ENCODE measurements around the gene FOXN1.

DNA sequence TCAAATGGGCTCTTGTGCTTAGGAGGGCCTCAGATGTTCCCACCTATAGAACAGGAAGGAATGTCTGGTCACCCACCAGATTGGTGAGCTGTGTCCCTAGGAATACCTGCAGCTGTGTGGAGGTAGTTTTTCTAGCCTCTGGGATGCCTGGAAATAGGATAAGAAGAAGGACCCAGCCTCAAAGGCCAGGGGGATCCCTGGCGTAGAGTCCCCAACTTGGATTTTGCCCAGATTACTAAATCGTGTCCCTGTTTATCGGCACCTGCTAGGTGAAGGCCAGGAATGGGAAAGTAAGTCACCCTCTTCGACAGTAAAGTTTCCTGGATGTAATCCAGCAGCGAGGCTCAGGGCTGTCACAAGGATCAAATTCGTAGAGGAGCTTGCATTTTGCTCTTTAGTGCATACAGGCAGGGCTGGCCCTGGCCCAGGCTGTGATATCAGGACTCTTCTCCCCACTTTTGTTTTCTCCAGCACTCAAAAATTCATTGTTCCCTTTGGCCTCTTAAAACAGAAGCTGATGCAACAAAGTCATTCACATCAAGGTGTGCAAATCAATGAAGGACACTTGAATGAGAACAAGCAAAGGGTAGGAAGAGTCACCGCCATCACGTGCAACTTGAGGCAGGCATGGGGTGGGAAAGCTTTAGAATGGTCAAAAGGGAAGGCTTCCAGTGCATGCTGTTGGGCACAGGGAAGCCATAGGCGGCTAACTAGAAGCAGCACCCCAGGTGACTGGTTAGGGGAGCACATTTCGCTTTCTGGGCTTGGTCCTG lies 25.2 kb upstream of the FOXN1 start:
- TF ChIP-seq, protein P1, sequence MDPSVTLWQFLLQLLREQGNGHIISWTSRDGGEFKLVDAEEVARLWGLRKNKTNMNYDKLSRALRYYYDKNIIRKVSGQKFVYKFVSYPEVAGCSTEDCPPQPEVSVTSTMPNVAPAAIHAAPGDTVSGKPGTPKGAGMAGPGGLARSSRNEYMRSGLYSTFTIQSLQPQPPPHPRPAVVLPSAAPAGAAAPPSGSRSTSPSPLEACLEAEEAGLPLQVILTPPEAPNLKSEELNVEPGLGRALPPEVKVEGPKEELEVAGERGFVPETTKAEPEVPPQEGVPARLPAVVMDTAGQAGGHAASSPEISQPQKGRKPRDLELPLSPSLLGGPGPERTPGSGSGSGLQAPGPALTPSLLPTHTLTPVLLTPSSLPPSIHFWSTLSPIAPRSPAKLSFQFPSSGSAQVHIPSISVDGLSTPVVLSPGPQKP (IDR thresholded peaks at IDR 0.05; ENCODE audit: borderline replicate concordance, low read depth, low read length): no peak
- TF ChIP-seq, protein P2, sequence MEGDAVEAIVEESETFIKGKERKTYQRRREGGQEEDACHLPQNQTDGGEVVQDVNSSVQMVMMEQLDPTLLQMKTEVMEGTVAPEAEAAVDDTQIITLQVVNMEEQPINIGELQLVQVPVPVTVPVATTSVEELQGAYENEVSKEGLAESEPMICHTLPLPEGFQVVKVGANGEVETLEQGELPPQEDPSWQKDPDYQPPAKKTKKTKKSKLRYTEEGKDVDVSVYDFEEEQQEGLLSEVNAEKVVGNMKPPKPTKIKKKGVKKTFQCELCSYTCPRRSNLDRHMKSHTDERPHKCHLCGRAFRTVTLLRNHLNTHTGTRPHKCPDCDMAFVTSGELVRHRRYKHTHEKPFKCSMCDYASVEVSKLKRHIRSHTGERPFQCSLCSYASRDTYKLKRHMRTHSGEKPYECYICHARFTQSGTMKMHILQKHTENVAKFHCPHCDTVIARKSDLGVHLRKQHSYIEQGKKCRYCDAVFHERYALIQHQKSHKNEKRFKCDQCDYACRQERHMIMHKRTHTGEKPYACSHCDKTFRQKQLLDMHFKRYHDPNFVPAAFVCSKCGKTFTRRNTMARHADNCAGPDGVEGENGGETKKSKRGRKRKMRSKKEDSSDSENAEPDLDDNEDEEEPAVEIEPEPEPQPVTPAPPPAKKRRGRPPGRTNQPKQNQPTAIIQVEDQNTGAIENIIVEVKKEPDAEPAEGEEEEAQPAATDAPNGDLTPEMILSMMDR (conservative IDR thresholded peaks at IDR 0.05; ENCODE audit: low read depth, low read length): no peak
- TF ChIP-seq NFE2L2 (IDR thresholded peaks at IDR 0.05; ENCODE audit: low read depth, low read length): no peak
- TF ChIP-seq RAD21 (IDR thresholded peaks at IDR 0.05; ENCODE audit: low read length): no peak
- no peak for TF ChIP-seq CHD1 (IDR thresholded peaks at IDR 0.05; ENCODE audit: low read depth, low read length)
- no peak for TF ChIP-seq USF2 (IDR thresholded peaks at IDR 0.05; ENCODE audit: low read depth, low read length)
- TF ChIP-seq POLR2A (IDR thresholded peaks at IDR 0.05; ENCODE audit: low read depth, low read length): no peak
- TF ChIP-seq CEBPB (IDR thresholded peaks at IDR 0.05; ENCODE audit: low read depth, low read length): no peak
- no peak for TF ChIP-seq FOS (IDR thresholded peaks at IDR 0.05; ENCODE audit: low read depth, low read length)
- no peak for TF ChIP-seq RCOR1 (IDR thresholded peaks at IDR 0.05; ENCODE audit: insufficient replicate concordance, low read length)
- no peak for TF ChIP-seq MAFK (IDR thresholded peaks at IDR 0.05; ENCODE audit: low read depth, low read length)
- no peak for TF ChIP-seq RFX5 (IDR thresholded peaks at IDR 0.05; ENCODE audit: low read depth, low read length)
- no peak for TF ChIP-seq MXI1 (IDR thresholded peaks at IDR 0.05; ENCODE audit: borderline replicate concordance, low read depth, low read length)
- no peak for TF ChIP-seq MAZ (IDR thresholded peaks at IDR 0.05; ENCODE audit: borderline replicate concordance, low read depth, low read length)
